Liver (tissue), 9 donors: ENCODE data around the gene MPPED2. TPM values are rescaled to one million over a fixed set of nuclear protein-coding genes. Genes with fewer than 3 reads are reported as not detected.

Source experiments
- DNase-seq: peaks from one replicate; pipeline ENCODE4 v3.0.0-alpha.2; 2017; ENCODE audit warnings: low spot score
- H3K27ac ChIP-seq, 2 donors: one replicate each; pipeline ENCODE4 v1.7.0; 2013; ENCODE audit warnings: inconsistent platforms in 2 of 2, low read length in 2 of 2, control low read depth in 1 of 2, low read depth in 1 of 2, mild to moderate bottlenecking in 1 of 2
- H3K27me3 ChIP-seq, 4 donors: one replicate each; pipeline versions ENCODE4 v1.6.1 to v1.7.0; 2013; ENCODE audit warnings: low read length in 3 of 4, inconsistent platforms in 1 of 4, mild to moderate bottlenecking in 1 of 4, moderate library complexity in 1 of 4; ENCODE audit not compliant: control insufficient read depth in 4 of 4, insufficient read depth in 4 of 4
- H3K36me3 ChIP-seq, 4 donors: one replicate each; pipeline versions ENCODE4 v1.6.1 to v1.7.0; 2013; ENCODE audit warnings: low read length in 3 of 4, mild to moderate bottlenecking in 3 of 4, low read depth in 1 of 4, moderate library complexity in 1 of 4; ENCODE audit not compliant: control insufficient read depth in 4 of 4, insufficient read depth in 3 of 4
- H3K4me1 ChIP-seq, 4 donors: one replicate each; pipeline versions ENCODE4 v1.6.1 to v1.7.0; 2013; ENCODE audit warnings: low read length in 3 of 4, mild to moderate bottlenecking in 3 of 4, moderate library complexity in 1 of 4; ENCODE audit not compliant: control insufficient read depth in 4 of 4, insufficient read depth in 4 of 4
- H3K4me3 ChIP-seq, 3 donors: one replicate each; pipeline versions ENCODE4 v1.6.1 to v1.7.0; 2013; ENCODE audit warnings: low read length in 3 of 3, control low read depth in 1 of 3, low read depth in 1 of 3, mild to moderate bottlenecking in 1 of 3
- H3K9ac ChIP-seq, 2 donors: one replicate each; pipeline ENCODE4 v1.7.0; 2013; ENCODE audit warnings: low read length in 2 of 2, mild to moderate bottlenecking in 2 of 2, moderate library complexity in 2 of 2, control low read depth in 1 of 2, low read depth in 1 of 2
- H3K9me3 ChIP-seq, 4 donors: one replicate each; pipeline versions ENCODE4 v1.6.1 to v1.7.0; 2013; ENCODE audit warnings: low read length in 3 of 4; ENCODE audit not compliant: control insufficient read depth in 4 of 4
- EGR1 ChIP-seq, 2 donors: IDR thresholded peaks; 2 replicates each; pipeline ENCODE4 v1.6.1; 2016 to 2018; ENCODE audit warnings: antibody characterized with exemption in 2 of 2, low read depth in 2 of 2
- FOXA1 ChIP-seq: IDR thresholded peaks from 2 replicates; pipeline ENCODE4 v1.6.1; 2016; ENCODE audit warnings: antibody characterized with exemption
- FOXA2 ChIP-seq: IDR thresholded peaks from 2 replicates; pipeline ENCODE4 v1.6.1; 2016; ENCODE audit warnings: antibody characterized with exemption
- HNF4A ChIP-seq, 2 donors: conservative IDR thresholded peaks; 2 replicates each; pipeline ENCODE4 v1.6.1; 2016; ENCODE audit warnings: antibody characterized with exemption in 2 of 2, mild to moderate bottlenecking in 2 of 2
- HNF4G ChIP-seq: IDR thresholded peaks from 2 replicates; pipeline ENCODE4 v1.6.1; 2016; ENCODE audit warnings: antibody characterized with exemption
- RXRA ChIP-seq, 2 donors: IDR thresholded peaks; 2 replicates each; pipeline ENCODE4 v1.6.1; 2017 to 2018; ENCODE audit warnings: antibody characterized with exemption in 2 of 2, mild to moderate bottlenecking in 1 of 2
- TAF1 ChIP-seq: conservative IDR thresholded peaks from 2 replicates; pipeline ENCODE4 v1.6.1; 2016; ENCODE audit warnings: antibody characterized with exemption, mild to moderate bottlenecking
- WGBS: extraction: QIAGEN DNeasy Blood & Tissue Kit; methylation state at CpG from one replicate; pipeline ENCODE4 v1.1.7; 2013; 5-methylcytosine and 5-hydroxymethylcytosine counted together
- polyA plus RNA-seq, 2 donors: library from polyadenylated mRNA; stranded (reverse) in 1 of 2; unstranded in 1 of 2; fragments of 200-250 nt in 1 of 2; fragments of >200 nt in 1 of 2; fragmentation: Nextera tagmentation in 1 of 2; extraction: Ambion mirVana in 1 of 2; gene quantifications; one replicate each; pipeline versions ENCODE4 v1.2.1 to v1.2.3, GENCODE V29; 2013 to 2015
- total RNA-seq, 2 donors: library from RNA; depleted of rRNA; stranded (reverse); fragments of >200 nt; gene quantifications; one replicate each; pipeline ENCODE4 v1.2.3, GENCODE V29; 2014
- TF ChIP-seq, protein P1 (sequence below): fragments of 150-350 bp; IDR thresholded peaks from 2 replicates; pipeline ENCODE4 v1.5.1; 2017; ENCODE audit warnings: improper control_type of control experiment, low read depth, low read length; ENCODE audit not compliant: missing input control
- TF ChIP-seq, protein P2 (sequence below): IDR thresholded peaks from 2 replicates; pipeline ENCODE4 v1.6.1; 2016; ENCODE audit warnings: antibody characterized with exemption
- TF ChIP-seq, protein P3 (sequence below): IDR thresholded peaks from 2 replicates; pipeline ENCODE4 v1.6.1; 2016; ENCODE audit warnings: antibody characterized with exemption
- TF ChIP-seq, protein P4 (sequence below): IDR thresholded peaks from 2 replicates; pipeline ENCODE4 v1.6.1; 2016; ENCODE audit warnings: antibody characterized with exemption
- donor health status: healthy.
- donor health status: healthy.
- donor health status: healthy.
- donor health status: healthy.
- donor health status: healthy.

Gene MPPED2
- total and polyA plus RNA-seq, 4 donors: 0.22 to 1.6 (median 0.47) TPM

GRCh38 chr11:30364837-30365482 is 221.2 kb downstream of the MPPED2 start:
- WGBS: 83% methylated on average over 9 of the region's 9 CpGs
- no peak for DNase-seq
- Histone ChIP-seq H3K9me3 (no peaks in the 10 kb centered on the region), H3K36me3 (no peaks in the 10 kb centered on the region), H3K27ac (no peak overlapping the region), H3K9ac (no peak overlapping the region), H3K4me3 (no peak overlapping the region), H3K4me1 (no peaks in the 10 kb centered on the region), H3K27me3 (no peaks in the 10 kb centered on the region)
- TF ChIP-seq FOXA1 (no peak), HNF4G (no peak), EGR1 (IDR thresholded peaks at IDR 0.05; ENCODE audit: low read depth in 2 of 2) (no peak), TAF1 (no peak), FOXA2 (no peak)
- TF ChIP-seq, protein P1, sequence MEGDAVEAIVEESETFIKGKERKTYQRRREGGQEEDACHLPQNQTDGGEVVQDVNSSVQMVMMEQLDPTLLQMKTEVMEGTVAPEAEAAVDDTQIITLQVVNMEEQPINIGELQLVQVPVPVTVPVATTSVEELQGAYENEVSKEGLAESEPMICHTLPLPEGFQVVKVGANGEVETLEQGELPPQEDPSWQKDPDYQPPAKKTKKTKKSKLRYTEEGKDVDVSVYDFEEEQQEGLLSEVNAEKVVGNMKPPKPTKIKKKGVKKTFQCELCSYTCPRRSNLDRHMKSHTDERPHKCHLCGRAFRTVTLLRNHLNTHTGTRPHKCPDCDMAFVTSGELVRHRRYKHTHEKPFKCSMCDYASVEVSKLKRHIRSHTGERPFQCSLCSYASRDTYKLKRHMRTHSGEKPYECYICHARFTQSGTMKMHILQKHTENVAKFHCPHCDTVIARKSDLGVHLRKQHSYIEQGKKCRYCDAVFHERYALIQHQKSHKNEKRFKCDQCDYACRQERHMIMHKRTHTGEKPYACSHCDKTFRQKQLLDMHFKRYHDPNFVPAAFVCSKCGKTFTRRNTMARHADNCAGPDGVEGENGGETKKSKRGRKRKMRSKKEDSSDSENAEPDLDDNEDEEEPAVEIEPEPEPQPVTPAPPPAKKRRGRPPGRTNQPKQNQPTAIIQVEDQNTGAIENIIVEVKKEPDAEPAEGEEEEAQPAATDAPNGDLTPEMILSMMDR: no peak
- TF ChIP-seq, protein P2, sequence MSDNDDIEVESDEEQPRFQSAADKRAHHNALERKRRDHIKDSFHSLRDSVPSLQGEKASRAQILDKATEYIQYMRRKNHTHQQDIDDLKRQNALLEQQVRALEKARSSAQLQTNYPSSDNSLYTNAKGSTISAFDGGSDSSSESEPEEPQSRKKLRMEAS: no peak

- DNase-seq: no peak
- Histone ChIP-seq H3K4me3 (no peak overlapping the region), H3K9ac (no peak overlapping the region), H3K27ac (no peak overlapping the region), H3K4me1 (no peaks in the 10 kb centered on the region), H3K27me3 (no peaks in the 10 kb centered on the region), H3K36me3 (no peaks in the 10 kb centered on the region), H3K9me3 (no peaks in the 10 kb centered on the region)
- no peak for TF ChIP-seq FOXA2
- TF ChIP-seq, protein P3, sequence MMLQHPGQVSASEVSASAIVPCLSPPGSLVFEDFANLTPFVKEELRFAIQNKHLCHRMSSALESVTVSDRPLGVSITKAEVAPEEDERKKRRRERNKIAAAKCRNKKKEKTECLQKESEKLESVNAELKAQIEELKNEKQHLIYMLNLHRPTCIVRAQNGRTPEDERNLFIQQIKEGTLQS: no peak
- TF ChIP-seq, protein P1: no peak
- TF ChIP-seq HNF4G: no peak
- TF ChIP-seq TAF1: no peak
- TF ChIP-seq HNF4A (conservative IDR thresholded peaks at IDR 0.05): no peak
- TF ChIP-seq, protein P4, sequence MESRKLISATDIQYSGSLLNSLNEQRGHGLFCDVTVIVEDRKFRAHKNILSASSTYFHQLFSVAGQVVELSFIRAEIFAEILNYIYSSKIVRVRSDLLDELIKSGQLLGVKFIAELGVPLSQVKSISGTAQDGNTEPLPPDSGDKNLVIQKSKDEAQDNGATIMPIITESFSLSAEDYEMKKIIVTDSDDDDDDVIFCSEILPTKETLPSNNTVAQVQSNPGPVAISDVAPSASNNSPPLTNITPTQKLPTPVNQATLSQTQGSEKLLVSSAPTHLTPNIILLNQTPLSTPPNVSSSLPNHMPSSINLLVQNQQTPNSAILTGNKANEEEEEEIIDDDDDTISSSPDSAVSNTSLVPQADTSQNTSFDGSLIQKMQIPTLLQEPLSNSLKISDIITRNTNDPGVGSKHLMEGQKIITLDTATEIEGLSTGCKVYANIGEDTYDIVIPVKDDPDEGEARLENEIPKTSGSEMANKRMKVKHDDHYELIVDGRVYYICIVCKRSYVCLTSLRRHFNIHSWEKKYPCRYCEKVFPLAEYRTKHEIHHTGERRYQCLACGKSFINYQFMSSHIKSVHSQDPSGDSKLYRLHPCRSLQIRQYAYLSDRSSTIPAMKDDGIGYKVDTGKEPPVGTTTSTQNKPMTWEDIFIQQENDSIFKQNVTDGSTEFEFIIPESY: no peak
- no peak for TF ChIP-seq RXRA (IDR thresholded peaks at IDR 0.05)
- TF ChIP-seq FOXA1: no peak
- 55% methylated on average over 7 of the region's 7 CpGs for WGBS
These were observed 221.9 kb downstream of the MPPED2 start for GRCh38 chr11:30364139-30364836.
